ENCODE measurements around the gene GYS2.

GYS2 gene

DNA sequence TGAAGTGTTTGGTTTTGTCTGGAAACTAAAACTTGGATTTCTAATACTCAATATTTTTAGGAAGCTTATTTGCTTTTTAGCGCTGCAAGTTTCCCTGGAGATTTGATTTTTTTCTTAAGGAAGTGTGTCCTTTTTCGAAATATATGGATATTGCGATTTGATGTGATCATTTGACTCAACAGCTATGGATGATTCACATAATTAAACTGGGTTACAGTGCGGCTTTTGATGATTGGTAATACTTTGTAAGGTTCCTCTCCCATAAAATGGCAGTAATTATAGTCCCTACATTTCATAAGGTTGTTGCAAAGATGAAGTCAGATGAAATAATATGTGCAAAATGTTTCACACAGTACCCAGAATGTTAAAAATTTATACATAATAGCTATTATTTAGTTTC, 39.9 kb upstream of the GYS2 start:
- no peak overlapping the region for H3K4me3 ChIP-seq (ENCODE audit: insufficient read depth, low read length, poor library complexity, severe bottlenecking)
- peaks cover 9% of the 10 kb centered on the region; the same call in 1 of the 2 replicates for H3F3A ChIP-seq (ENCODE audit: insufficient read depth)
- no peaks in the 10 kb centered on the region for H3K27me3 ChIP-seq (ENCODE audit: low read length)
- H3K9me3 ChIP-seq (ENCODE audit: insufficient read depth, low read length): no peaks in the 10 kb centered on the region
- H3K4me2 ChIP-seq (ENCODE audit: low read depth, low read length, poor library complexity, severe bottlenecking): no peak overlapping the region
- peaks cover 75% of the 10 kb centered on the region for H3K36me3 ChIP-seq (ENCODE audit: low read length)
- H3K27ac ChIP-seq (ENCODE audit: low read depth, low read length): no peak overlapping the region
- H3K79me2 ChIP-seq (ENCODE audit: insufficient read depth, low read length): peaks cover 29% of the 10 kb centered on the region
- no peak for TF ChIP-seq EZH2phosphoT487 (conservative IDR thresholded peaks at IDR 0.05; ENCODE audit: low read length)
- TF ChIP-seq, protein P1, sequence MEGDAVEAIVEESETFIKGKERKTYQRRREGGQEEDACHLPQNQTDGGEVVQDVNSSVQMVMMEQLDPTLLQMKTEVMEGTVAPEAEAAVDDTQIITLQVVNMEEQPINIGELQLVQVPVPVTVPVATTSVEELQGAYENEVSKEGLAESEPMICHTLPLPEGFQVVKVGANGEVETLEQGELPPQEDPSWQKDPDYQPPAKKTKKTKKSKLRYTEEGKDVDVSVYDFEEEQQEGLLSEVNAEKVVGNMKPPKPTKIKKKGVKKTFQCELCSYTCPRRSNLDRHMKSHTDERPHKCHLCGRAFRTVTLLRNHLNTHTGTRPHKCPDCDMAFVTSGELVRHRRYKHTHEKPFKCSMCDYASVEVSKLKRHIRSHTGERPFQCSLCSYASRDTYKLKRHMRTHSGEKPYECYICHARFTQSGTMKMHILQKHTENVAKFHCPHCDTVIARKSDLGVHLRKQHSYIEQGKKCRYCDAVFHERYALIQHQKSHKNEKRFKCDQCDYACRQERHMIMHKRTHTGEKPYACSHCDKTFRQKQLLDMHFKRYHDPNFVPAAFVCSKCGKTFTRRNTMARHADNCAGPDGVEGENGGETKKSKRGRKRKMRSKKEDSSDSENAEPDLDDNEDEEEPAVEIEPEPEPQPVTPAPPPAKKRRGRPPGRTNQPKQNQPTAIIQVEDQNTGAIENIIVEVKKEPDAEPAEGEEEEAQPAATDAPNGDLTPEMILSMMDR (IDR thresholded peaks at IDR 0.05; ENCODE audit: insufficient read depth, low read length, poor library complexity, severe bottlenecking): no peak
- no peaks in the 10 kb centered on the region for H3K9me2 ChIP-seq (replicated peaks; ENCODE audit: insufficient read depth, low read length)
- H2AFZ ChIP-seq (ENCODE audit: low read depth, low read length, severe bottlenecking): no peak overlapping the region
- peaks cover 35% of the 10 kb centered on the region for H4K20me1 ChIP-seq (ENCODE audit: low read depth, low read length)
- no peak overlapping the region for H3K9ac ChIP-seq (ENCODE audit: low read length)

DNA sequence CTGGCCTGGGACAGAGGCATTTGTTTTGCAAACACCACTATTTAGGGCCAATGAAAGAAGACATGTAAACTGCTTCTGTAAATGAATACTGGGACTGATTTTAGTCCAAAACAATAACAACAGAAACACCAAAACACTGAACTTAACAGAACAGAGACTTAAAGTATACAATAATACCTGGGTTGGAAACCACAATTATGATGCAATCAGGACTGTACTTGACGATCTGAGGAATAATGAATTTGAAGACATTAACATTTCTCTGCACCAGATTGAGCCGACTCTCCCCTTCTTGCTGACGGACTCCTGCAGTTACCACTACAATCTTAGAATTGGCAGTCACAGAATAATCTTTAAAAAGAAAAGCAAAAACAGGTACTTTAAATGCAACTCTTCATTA, 39.1 kb upstream of the GYS2 start:
- Histone ChIP-seq H3K27me3 (ENCODE audit: low read length) (no peaks in the 10 kb centered on the region), H3K36me3 (ENCODE audit: low read length) (peaks cover 82% of the 10 kb centered on the region), H3K4me3 (ENCODE audit: insufficient read depth, low read length, poor library complexity, severe bottlenecking) (no peak overlapping the region), H3K9ac (ENCODE audit: low read length) (no peak overlapping the region), H3K9me2 (replicated peaks; ENCODE audit: insufficient read depth, low read length) (no peaks in the 10 kb centered on the region), H4K20me1 (ENCODE audit: low read depth, low read length) (peaks cover 31% of the 10 kb centered on the region), H3F3A (ENCODE audit: insufficient read depth) (peaks cover 16% of the 10 kb centered on the region; the same call in 1 of the 2 replicates), H3K4me2 (ENCODE audit: low read depth, low read length, poor library complexity, severe bottlenecking) (no peak overlapping the region), H3K79me2 (ENCODE audit: insufficient read depth, low read length) (peaks cover 21% of the 10 kb centered on the region), H2AFZ (ENCODE audit: low read depth, low read length, severe bottlenecking) (no peak overlapping the region), H3K27ac (ENCODE audit: low read depth, low read length) (no peak overlapping the region), H3K9me3 (ENCODE audit: insufficient read depth, low read length) (no peaks in the 10 kb centered on the region)
- TF ChIP-seq, protein P1 (IDR thresholded peaks at IDR 0.05; ENCODE audit: insufficient read depth, low read length, poor library complexity, severe bottlenecking): no peak
- TF ChIP-seq EZH2phosphoT487 (conservative IDR thresholded peaks at IDR 0.05; ENCODE audit: low read length): no peak

DNA sequence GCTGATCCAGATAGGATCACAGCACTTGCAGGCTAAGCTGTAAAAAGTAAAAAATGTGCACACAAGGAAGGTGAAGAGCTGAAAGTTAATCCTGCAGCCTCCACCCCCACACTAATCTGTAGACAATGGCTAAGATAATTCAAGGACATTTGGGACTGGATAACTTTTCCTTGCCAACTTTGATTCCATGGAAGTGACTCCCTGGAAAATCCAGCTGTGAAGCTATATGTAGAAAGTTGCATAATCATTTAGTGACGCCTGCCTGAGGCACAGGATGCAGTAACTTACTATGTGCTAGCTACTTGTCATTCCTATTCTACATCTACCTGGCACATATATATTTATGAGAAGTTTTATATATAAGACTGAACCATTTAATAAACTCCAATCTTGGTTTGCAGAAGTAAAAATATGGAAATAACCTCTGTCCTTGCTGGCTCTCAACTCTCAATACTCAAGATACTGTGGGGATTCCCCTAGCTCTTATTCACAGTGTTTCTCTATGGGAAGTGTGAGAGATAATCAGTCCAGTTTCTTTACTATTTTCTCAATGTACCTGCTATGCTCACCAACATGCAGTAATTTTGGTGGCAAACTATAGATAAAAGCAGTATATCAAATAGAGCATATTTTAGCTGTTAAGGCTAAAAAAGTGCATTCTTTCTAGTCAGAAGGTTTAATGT, 38.2 kb upstream of the GYS2 start:
- Histone ChIP-seq H3K36me3 (ENCODE audit: low read length) (peaks cover 82% of the 10 kb centered on the region), H3K9me3 (ENCODE audit: insufficient read depth, low read length) (no peaks in the 10 kb centered on the region), H3K79me2 (ENCODE audit: insufficient read depth, low read length) (peaks cover 13% of the 10 kb centered on the region; the same call in 1 of the 2 replicates), H3K27ac (ENCODE audit: low read depth, low read length) (no peak overlapping the region), H3K4me3 (ENCODE audit: insufficient read depth, low read length, poor library complexity, severe bottlenecking) (no peak overlapping the region), H2AFZ (ENCODE audit: low read depth, low read length, severe bottlenecking) (no peak overlapping the region), H3K9ac (ENCODE audit: low read length) (no peak overlapping the region), H4K20me1 (ENCODE audit: low read depth, low read length) (peaks cover 21% of the 10 kb centered on the region), H3F3A (ENCODE audit: insufficient read depth) (peaks cover 25% of the 10 kb centered on the region; the same call in 1 of the 2 replicates), H3K27me3 (ENCODE audit: low read length) (no peaks in the 10 kb centered on the region), H3K4me2 (ENCODE audit: low read depth, low read length, poor library complexity, severe bottlenecking) (no peak overlapping the region), H3K9me2 (replicated peaks; ENCODE audit: insufficient read depth, low read length) (no peaks in the 10 kb centered on the region)
- TF ChIP-seq, protein P1 (IDR thresholded peaks at IDR 0.05; ENCODE audit: insufficient read depth, low read length, poor library complexity, severe bottlenecking): no peak
- TF ChIP-seq EZH2phosphoT487 (conservative IDR thresholded peaks at IDR 0.05; ENCODE audit: low read length): no peak

All from SU-DHL-6 (cell line).